ENCODE data around the gene CERS2. TPM values are rescaled to one million over a fixed set of nuclear protein-coding genes. Genes with fewer than 3 reads are reported as not detected.

Gene CERS2
- 193 and 217 TPM in 2 replicates for polyA plus RNA-seq (2011; rRNA removed)
- polyA minus RNA-seq (2011; rRNA and poly(A)+ RNA removed), result 170 TPM in 2 replicates

- H3K9me3 ChIP-seq (ENCODE audit: control insufficient read depth, insufficient read depth, low read length), result peaks cover 3% of the 10 kb centered on the region; the same call in 1 of the 2 replicates
- H3K27ac ChIP-seq (ENCODE audit: low read depth, low read length), result peak within 1 kb of the TSS; percentile 70
- H3K27me3 ChIP-seq (ENCODE audit: control insufficient read depth, insufficient read depth, low read length), result no peaks in the 10 kb centered on the region
- H3K4me3 ChIP-seq (ENCODE audit: low read depth, low read length), result peak within 1 kb of the TSS; percentile 81
- CTCF ChIA-PET, result interaction anchor here (0.6 to 2.1 kb wide), 4 partner anchors 22 to 441 kb away, joined by 3 to 11 read pairs (median 4); partner anchors contain the start of gene MINDY1
- POLR2A ChIA-PET, result no interaction called here
- TF ChIP-seq CTCF (IDR thresholded peaks at IDR 0.05; ENCODE audit: low read depth, low read length), result no peak
- no peak for DNase-seq (ENCODE audit: low read depth, low spot score)
Measured at GRCh38 chr1:150974580-150975478, at the start of gene CERS2. Gene CERS2 (minus strand): TSS chr1:150974835. CDS start chr1:150969090, 5,745 bp downstream.

GRCh38 chr1:151013518-151013917 lies 38.9 kb upstream of the CERS2 start:
- ChIA-PET POLR2A (no interaction called here), CTCF (interaction anchor here (1.3 kb wide), 1 partner anchor 34 kb away, joined by 3 read pairs; the partner anchor contains the start of gene C1orf56)
- peak; percentile 21; the same call in 1 of the 2 replicates for TF ChIP-seq CTCF (IDR thresholded peaks at IDR 0.05; ENCODE audit: low read depth, low read length)
- no peak for DNase-seq (ENCODE audit: low read depth, low spot score)
- H3K4me3 ChIP-seq (ENCODE audit: low read depth, low read length), result no peak overlapping the region
- H3K9me3 ChIP-seq (ENCODE audit: control insufficient read depth, insufficient read depth, low read length), result no peaks in the 10 kb centered on the region
- no peaks in the 10 kb centered on the region for H3K27me3 ChIP-seq (ENCODE audit: control insufficient read depth, insufficient read depth, low read length)
- H3K27ac ChIP-seq (ENCODE audit: low read depth, low read length), result no peak overlapping the region

- Histone ChIP-seq H3K4me3 (ENCODE audit: low read depth, low read length) (no peak overlapping the region), H3K27me3 (ENCODE audit: control insufficient read depth, insufficient read depth, low read length) (no peaks in the 10 kb centered on the region), H3K9me3 (ENCODE audit: control insufficient read depth, insufficient read depth, low read length) (no peaks in the 10 kb centered on the region), H3K27ac (ENCODE audit: low read depth, low read length) (no peak overlapping the region)
- ChIA-PET POLR2A (interaction anchor here (0.6 kb wide), 1 partner anchor 629 kb away, joined by 3 read pairs; no protein-coding TSS in a partner anchor), CTCF (interaction anchor here (1.3 to 2.0 kb wide), 2 partner anchors 12 to 35 kb away, joined by 3 to 10 read pairs; partner anchors contain the start of gene C1orf56)
- no peak for TF ChIP-seq CTCF (IDR thresholded peaks at IDR 0.05; ENCODE audit: low read depth, low read length)
- no peak for DNase-seq (ENCODE audit: low read depth, low spot score)
Measured at GRCh38 chr1:151012684-151013471, 38.2 kb upstream of the CERS2 start.

- ChIA-PET POLR2A (interaction anchor here (0.7 kb wide), 1 partner anchor 117 kb away, joined by 5 read pairs; no protein-coding TSS in a partner anchor), CTCF (interaction anchor here (0.6 to 2.0 kb wide), 2 partner anchors 13 to 117 kb away, joined by 3 to 10 read pairs; no protein-coding TSS in a partner anchor)
- DNase-seq (ENCODE audit: low read depth, low spot score), result no peak
- Histone ChIP-seq H3K27me3 (ENCODE audit: control insufficient read depth, insufficient read depth, low read length) (no peaks in the 10 kb centered on the region), H3K9me3 (ENCODE audit: control insufficient read depth, insufficient read depth, low read length) (no peaks in the 10 kb centered on the region), H3K27ac (ENCODE audit: low read depth, low read length) (no peak overlapping the region), H3K4me3 (ENCODE audit: low read depth, low read length) (no peak overlapping the region)
- no peak for TF ChIP-seq CTCF (IDR thresholded peaks at IDR 0.05; ENCODE audit: low read depth, low read length)
Measured at GRCh38 chr1:151011154-151011850, 36.7 kb upstream of the CERS2 start.

All from AG04450 (cell line).